Mononuclear cell (primary cell): Measurements from ENCODE around the gene KRT40. TPM values are rescaled to one million over a fixed set of nuclear protein-coding genes. Genes with fewer than 3 reads are reported as not detected.
A peak's percentile ranks its signal among the peaks of the same experiment; 100 is the strongest.

Experiments
- H3K27me3 ChIP-seq: 2 replicates; pipeline ENCODE4 v1.6.0; 2011; ENCODE audit warnings: low read length, control low read depth; ENCODE audit not compliant: insufficient read depth
- H3K4me1 ChIP-seq: 2 replicates; pipeline ENCODE4 v1.5.1; 2011; ENCODE audit warnings: mild to moderate bottlenecking, low read length, control low read depth; ENCODE audit not compliant: insufficient read depth
- H3K4me3 ChIP-seq: 2 replicates; pipeline ENCODE4 v1.5.1; 2011; ENCODE audit warnings: mild to moderate bottlenecking, low read length, moderate library complexity
- H3K9me3 ChIP-seq: 2 replicates; pipeline ENCODE4 v1.5.1; 2011; ENCODE audit warnings: low read depth, mild to moderate bottlenecking, control low read depth, low read length
- total RNA-seq: library from RNA; depleted of rRNA; stranded (reverse); fragments of >200 nt; gene quantifications from one replicate; pipeline ENCODE4 v1.2.3, GENCODE V29; 2012

The KRT40 gene
- total RNA-seq, 1 donor, result 0.10 TPM

GRCh38 chr17:40951011-40951622 lies 33.0 kb downstream of the KRT40 start:
- Histone ChIP-seq H3K27me3 (peaks cover 58% of the 10 kb centered on the region), H3K9me3 (no peaks in the 10 kb centered on the region), H3K4me3 (no peak overlapping the region), H3K4me1 (no peaks in the 10 kb centered on the region)

GRCh38 chr17:40950176-40950575 lies 34.0 kb downstream of the KRT40 start:
- Histone ChIP-seq H3K4me3 (no peak overlapping the region), H3K27me3 (peaks cover 65% of the 10 kb centered on the region), H3K9me3 (no peaks in the 10 kb centered on the region), H3K4me1 (no peaks in the 10 kb centered on the region)

DNA sequence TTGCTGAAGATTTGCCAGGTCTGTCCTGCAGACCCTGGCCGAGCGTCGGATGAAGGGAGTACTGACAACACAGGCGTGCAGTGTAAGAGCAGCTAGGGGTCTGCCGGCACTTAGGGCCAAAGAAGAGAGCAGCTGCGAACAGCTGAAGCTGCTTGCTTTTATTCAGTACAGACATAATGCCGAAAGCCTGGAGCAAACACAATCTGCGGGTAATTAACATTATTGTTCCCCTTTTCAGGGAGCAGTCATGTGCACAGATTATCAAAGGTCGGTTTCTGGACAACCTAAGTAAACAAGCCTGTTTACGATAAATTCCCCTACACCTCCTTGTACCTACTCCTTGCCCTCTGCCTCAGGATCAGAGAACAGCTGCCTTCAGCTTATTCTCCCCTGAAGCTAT lies 34.7 kb downstream of the KRT40 start:
- Histone ChIP-seq H3K27me3 (peaks cover 63% of the 10 kb centered on the region), H3K4me3 (no peak overlapping the region), H3K9me3 (no peaks in the 10 kb centered on the region), H3K4me1 (no peaks in the 10 kb centered on the region)

- H3K9me3 ChIP-seq, result no peaks in the 10 kb centered on the region
- H3K27me3 ChIP-seq, result peaks cover 56% of the 10 kb centered on the region
- H3K4me3 ChIP-seq, result no peak overlapping the region
- no peaks in the 10 kb centered on the region for H3K4me1 ChIP-seq
Measured at GRCh38 chr17:40947929-40948328, 36.2 kb downstream of the KRT40 start.

DNA sequence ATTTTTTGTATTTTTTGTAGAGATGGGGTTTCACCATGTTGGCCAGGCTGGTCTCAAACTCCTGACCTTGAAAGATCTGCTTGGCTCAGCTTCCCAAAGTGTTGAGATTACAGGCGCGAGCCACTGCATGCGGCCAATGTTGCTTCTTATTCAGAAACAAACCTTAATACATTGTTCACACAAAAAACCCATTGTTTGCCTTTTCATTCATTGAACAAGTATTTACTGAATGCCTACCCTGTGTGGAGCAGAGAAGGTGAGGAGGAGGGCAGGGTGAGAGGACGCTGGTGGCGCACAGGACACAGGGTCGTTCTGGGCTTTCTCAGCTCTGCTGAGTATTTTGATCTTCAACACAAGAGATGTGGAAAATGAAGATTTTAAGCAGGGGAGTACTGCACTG lies 38.7 kb downstream of the KRT40 start:
- peaks cover 49% of the 10 kb centered on the region for H3K27me3 ChIP-seq
- H3K9me3 ChIP-seq, result no peaks in the 10 kb centered on the region
- no peaks in the 10 kb centered on the region for H3K4me1 ChIP-seq
- no peak overlapping the region for H3K4me3 ChIP-seq

GRCh38 chr17:40944531-40944930 lies 39.6 kb downstream of the KRT40 start:
- peaks cover 41% of the 10 kb centered on the region for H3K27me3 ChIP-seq
- no peaks in the 10 kb centered on the region for H3K4me1 ChIP-seq
- no peaks in the 10 kb centered on the region for H3K9me3 ChIP-seq
- no peak overlapping the region for H3K4me3 ChIP-seq

- peaks cover 25% of the 10 kb centered on the region for H3K27me3 ChIP-seq
- H3K9me3 ChIP-seq, result no peaks in the 10 kb centered on the region
Measured at GRCh38 chr17:40942553-40942952, 41.6 kb downstream of the KRT40 start.

DNA sequence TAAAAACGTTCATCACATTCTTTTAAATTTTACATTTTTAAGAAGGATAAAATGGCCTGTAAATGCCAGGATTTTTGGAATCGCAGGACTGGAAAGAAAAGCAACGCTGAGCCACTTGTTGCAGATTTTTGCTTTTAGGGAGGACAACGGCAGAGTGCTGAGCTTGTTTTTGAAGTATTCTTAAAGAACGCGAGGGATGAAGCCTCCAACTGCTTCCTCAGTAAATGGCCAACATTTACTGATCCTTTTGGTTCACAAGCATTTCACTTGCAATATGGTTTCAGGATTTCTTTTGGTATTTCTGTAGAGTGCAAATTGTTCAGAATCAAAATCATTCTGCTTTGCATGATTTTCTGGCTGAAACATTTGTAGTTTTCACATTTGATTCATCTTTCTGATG lies 43.9 kb downstream of the KRT40 start:
- H3K4me3 ChIP-seq, result no peak overlapping the region
- peaks cover 3% of the 10 kb centered on the region for H3K27me3 ChIP-seq
- no peaks in the 10 kb centered on the region for H3K9me3 ChIP-seq
- peaks cover 8% of the 10 kb centered on the region for H3K4me1 ChIP-seq

More at GRCh38 chr17:40942553-40942952, 41.6 kb downstream of the KRT40 start:
- no peaks in the 10 kb centered on the region for H3K4me1 ChIP-seq
- H3K4me3 ChIP-seq, result no peak overlapping the region

- Histone ChIP-seq H3K9me3 (no peaks in the 10 kb centered on the region), H3K27me3 (no peaks in the 10 kb centered on the region), H3K4me3 (no peak overlapping the region), H3K4me1 (peaks cover 8% of the 10 kb centered on the region)
Measured at GRCh38 chr17:40938981-40939380, 45.1 kb downstream of the KRT40 start.

DNA sequence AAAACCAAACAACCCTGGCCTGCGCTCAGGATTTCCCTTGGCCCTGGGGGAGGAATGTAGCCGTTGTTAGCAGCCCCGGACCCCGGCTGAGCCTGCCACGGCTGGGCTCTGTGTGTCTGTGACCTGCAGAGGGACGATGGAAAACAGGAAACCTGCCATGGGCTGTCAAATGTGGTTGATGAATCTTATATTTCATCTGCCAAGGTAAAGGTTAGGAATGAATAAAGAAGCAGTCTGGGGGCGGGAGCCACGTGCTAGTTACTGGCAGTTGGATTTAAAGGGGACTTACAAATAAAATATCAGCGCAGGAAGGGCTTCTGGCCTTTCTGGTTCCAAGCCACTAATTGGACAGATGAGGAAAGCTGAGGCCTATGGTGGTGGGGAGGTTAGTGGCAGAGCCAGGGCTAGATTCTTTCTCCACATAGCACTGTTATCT lies 46.7 kb downstream of the KRT40 start, which contains the start of gene KRT23:
TSS of gene KRT23 (minus strand) at position 263 of the 436 bp plus-strand sequence. CDS start 1,043 bp downstream, outside the sequence.
- no peaks in the 10 kb centered on the region for H3K27me3 ChIP-seq
- peak within 1 kb of the TSS; percentile 25 for H3K4me3 ChIP-seq
- no peaks in the 10 kb centered on the region for H3K9me3 ChIP-seq
- H3K4me1 ChIP-seq, result peaks cover 8% of the 10 kb centered on the region

DNA sequence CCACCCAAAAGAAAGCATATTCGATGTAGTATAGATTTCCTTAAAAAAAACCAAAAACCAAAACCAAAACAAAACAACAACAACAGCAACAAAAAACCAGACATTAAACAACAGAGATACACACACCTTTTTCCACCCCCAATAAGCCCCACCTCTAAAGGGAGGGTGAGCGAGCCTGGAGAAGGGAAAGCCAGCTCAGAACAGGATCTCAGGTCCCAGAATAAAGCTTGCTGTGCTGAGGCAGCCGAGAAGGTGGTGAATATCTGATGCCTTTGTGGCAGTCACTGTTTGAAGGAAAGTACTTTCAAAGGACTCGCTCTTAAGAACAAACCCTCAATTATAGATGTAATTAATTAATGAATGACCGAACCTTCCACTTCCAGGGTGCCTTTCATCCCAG lies 47.1 kb downstream of the KRT40 start:
- H3K4me3 ChIP-seq, result no peak overlapping the region
- peaks cover 8% of the 10 kb centered on the region for H3K4me1 ChIP-seq
- peaks cover 4% of the 10 kb centered on the region for H3K27me3 ChIP-seq
- H3K9me3 ChIP-seq, result no peaks in the 10 kb centered on the region

DNA sequence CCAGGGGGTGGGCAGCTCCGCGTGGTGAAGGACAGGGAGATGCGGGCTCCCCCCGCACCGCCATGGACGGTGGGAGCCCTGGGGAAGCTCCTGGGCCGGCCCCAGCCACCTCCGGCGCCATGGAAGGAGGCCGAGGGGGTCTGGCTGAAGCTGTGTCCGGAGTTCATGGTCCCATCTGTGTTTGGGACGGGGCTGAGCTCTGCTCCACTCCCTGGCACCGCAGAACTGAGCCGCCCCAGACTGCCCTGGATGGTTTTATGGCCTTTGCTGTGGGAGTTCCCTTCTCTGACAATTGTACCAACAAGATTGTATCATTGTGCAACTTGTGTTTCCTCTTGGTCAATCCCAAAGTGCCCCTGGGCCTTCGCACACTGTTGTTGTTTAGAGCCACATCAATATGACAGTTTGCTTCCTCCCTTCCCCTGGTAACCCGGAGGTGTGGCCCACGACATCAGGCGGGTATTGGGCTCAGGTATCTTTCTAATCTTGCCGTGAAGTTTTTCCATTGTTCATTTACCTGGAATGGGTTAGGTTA lies 47.6 kb downstream of the KRT40 start:
- peak overlapping the region; percentile 25 for H3K4me3 ChIP-seq
- H3K4me1 ChIP-seq, result peaks cover 8% of the 10 kb centered on the region
- H3K27me3 ChIP-seq, result peaks cover 5% of the 10 kb centered on the region
- H3K9me3 ChIP-seq, result no peaks in the 10 kb centered on the region

GRCh38 chr17:40935624-40936023 lies 48.5 kb downstream of the KRT40 start:
- peaks cover 5% of the 10 kb centered on the region for H3K27me3 ChIP-seq
- peak overlapping the region; percentile 25 for H3K4me3 ChIP-seq
- no peaks in the 10 kb centered on the region for H3K9me3 ChIP-seq
- peaks cover 8% of the 10 kb centered on the region for H3K4me1 ChIP-seq

DNA sequence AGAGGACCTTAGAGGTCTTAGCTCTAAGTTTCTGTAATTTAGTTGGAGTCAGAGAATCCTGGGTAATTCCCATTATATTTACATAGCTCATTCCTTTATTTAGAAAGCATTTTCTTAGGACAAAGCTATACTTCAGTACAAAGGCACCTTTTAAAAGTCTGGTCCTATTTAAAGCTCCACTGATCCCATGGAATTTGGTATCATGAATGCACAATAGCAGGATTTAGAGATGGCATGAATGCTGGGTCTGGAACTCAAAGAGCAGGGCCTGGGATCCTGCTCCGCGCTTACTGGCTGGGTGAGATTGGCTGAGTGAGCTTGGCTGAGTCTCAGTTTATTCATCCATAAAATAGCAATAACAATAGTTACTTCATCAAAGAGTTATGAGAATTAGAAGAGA lies 51.5 kb downstream of the KRT40 start:
- Histone ChIP-seq H3K27me3 (peaks cover 5% of the 10 kb centered on the region), H3K9me3 (no peaks in the 10 kb centered on the region), H3K4me3 (no peak overlapping the region), H3K4me1 (peaks cover 8% of the 10 kb centered on the region)

DNA sequence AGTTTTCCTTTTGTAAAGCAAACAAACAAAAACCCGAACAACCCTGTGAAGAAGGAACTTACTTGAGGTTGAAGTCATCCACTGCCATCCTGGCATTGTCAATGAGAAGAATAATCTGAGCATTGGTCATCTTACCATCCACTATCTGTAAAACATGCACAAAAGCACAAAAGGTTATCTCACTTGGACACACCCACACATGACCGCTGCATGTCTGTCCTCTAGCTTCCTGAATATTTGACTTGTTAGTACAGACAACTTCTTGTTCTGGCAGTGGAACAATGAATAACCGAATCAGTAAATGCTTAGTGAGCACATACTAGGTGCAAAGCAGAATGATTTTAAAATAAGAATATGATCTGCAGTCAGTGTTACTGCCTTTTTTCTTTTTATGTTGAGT lies 52.8 kb downstream of the KRT40 start:
- Histone ChIP-seq H3K4me3 (no peak overlapping the region), H3K27me3 (peaks cover 5% of the 10 kb centered on the region), H3K4me1 (peaks cover 3% of the 10 kb centered on the region), H3K9me3 (no peaks in the 10 kb centered on the region)
